MCF 10A (cell line): ENCODE results near the gene FOXM1. TPM values are rescaled to one million over a fixed set of nuclear protein-coding genes. Genes with fewer than 3 reads are reported as not detected.

Source experiments
- BruUV-seq: library from RNA; stranded (reverse); fragments of 400-500 nt; replicated peaks from 2 replicates; lab custom pipeline; 2021; lab: Mats Ljungman, UMichigan
- CTCF ChIA-PET: fragments of 300-600 bp; sonication (Branson Sonifier 250); formaldehyde crosslinking; extraction: SDS; loops from one replicate; lab custom pipeline; 2021; ENCODE audit warnings: antibody characterized with exemption, inconsistent platforms; lab: Yijun Ruan, JAX
- POLR2A ChIA-PET: fragments of 300-600, 350-650 bp; sonication (Branson Sonifier 250); formaldehyde crosslinking; extraction: SDS; loops from one replicate; lab custom pipeline; 2020; ENCODE audit warnings: antibody characterized with exemption, inconsistent platforms; lab: Yijun Ruan, JAX
- DNase-seq: peaks from one replicate; pipeline ENCODE4 v3.0.0-alpha.2; 2018; ENCODE audit not compliant: unreplicated experiment
- H3K27ac Mint-ChIP-seq: one replicate; pipeline ENCODE4 v1.8.0; 2022; ENCODE audit warnings: mild to moderate bottlenecking, low read depth, mixed read lengths; ENCODE audit not compliant: unreplicated experiment
- H3K27me3 Mint-ChIP-seq: one replicate; pipeline ENCODE4 v1.8.0; 2022; ENCODE audit warnings: mixed read lengths; ENCODE audit not compliant: insufficient read depth, unreplicated experiment
- H3K36me3 Mint-ChIP-seq: one replicate; pipeline ENCODE4 v1.8.0; 2022; ENCODE audit warnings: mild to moderate bottlenecking, moderate library complexity, mixed read lengths; ENCODE audit not compliant: insufficient read depth, unreplicated experiment
- H3K4me1 Mint-ChIP-seq: one replicate; pipeline ENCODE4 v1.8.0; 2022; ENCODE audit warnings: mixed read lengths; ENCODE audit not compliant: insufficient read depth, unreplicated experiment
- H3K4me3 Mint-ChIP-seq: one replicate; pipeline ENCODE4 v1.8.0; 2022; ENCODE audit warnings: mild to moderate bottlenecking, moderate library complexity, mixed read lengths; ENCODE audit not compliant: unreplicated experiment
- H3K9me3 Mint-ChIP-seq: one replicate; pipeline ENCODE4 v1.8.0; 2022; ENCODE audit warnings: mixed read lengths; ENCODE audit not compliant: unreplicated experiment
- CTCF ChIP-seq: fragments of 200-600 bp; IDR thresholded peaks from one replicate; pipeline ENCODE4 v1.8.0; 2022; ENCODE audit warnings: antibody characterized with exemption, mild to moderate bottlenecking; ENCODE audit not compliant: unreplicated experiment
- intact Hi-C: fragments of 100-400 bp; cut with micrococcal nuclease; formaldehyde crosslinking; loops from 2 replicates; pipeline ENCODE4 v1.14.1; 2022
- total RNA-seq: library from RNA; stranded (reverse); gene quantifications from 2 replicates; pipeline ENCODE4 v1.2.3, GENCODE V29; 2022

Gene FOXM1
- total RNA-seq, 1 experiment from 2014 or later, result 49.9 TPM

GRCh38 chr12:2857576-2857975 is 19.4 kb downstream of the FOXM1 start:
- Mint-ChIP-seq H3K9me3 (no peaks in the 10 kb centered on the region), H3K4me3 (no peak overlapping the region), H3K36me3 (peaks cover 21% of the 10 kb centered on the region), H3K27me3 (no peaks in the 10 kb centered on the region), H3K4me1 (no peaks in the 10 kb centered on the region), H3K27ac (no peak overlapping the region)
- CTCF ChIA-PET, result no interaction called here
- no peak for TF ChIP-seq CTCF
- intact Hi-C loops, result loop anchor here (10.0 kb wide), 1 partner anchor 177 kb away; no protein-coding TSS in a partner anchor
- no TSS peak for BruUV-seq
- DNase-seq, result no peak
- POLR2A ChIA-PET, result interaction anchor here (0.7 to 1.1 kb wide), 3 partner anchors 10 to 44 kb away, joined by 3 read pairs; no protein-coding TSS in a partner anchor

GRCh38 chr12:2857021-2857431 is 19.9 kb downstream of the FOXM1 start, which contains the start of gene TEX52:
Gene TEX52 (minus strand): TSS chr12:2857039. CDS start chr12:2857026, 13 bp downstream.
- no peaks in the 10 kb centered on the region for H3K4me1 Mint-ChIP-seq

GRCh38 chr12:2856051-2856450 is 20.9 kb downstream of the FOXM1 start:
- CTCF ChIA-PET, result interaction anchor here (0.6 kb wide), 2 partner anchors 17 to 34 kb away, joined by 4 read pairs; no protein-coding TSS in a partner anchor
- no peak overlapping the region for H3K27ac Mint-ChIP-seq
- POLR2A ChIA-PET, result no interaction called here
- TF ChIP-seq CTCF, result no peak
- H3K4me1 Mint-ChIP-seq, result no peaks in the 10 kb centered on the region
- BruUV-seq, result no TSS peak
- H3K27me3 Mint-ChIP-seq, result no peaks in the 10 kb centered on the region
- no peak for DNase-seq
- intact Hi-C loops, result loop anchor here (10.0 kb wide), 1 partner anchor 179 kb away; no protein-coding TSS in a partner anchor
- H3K36me3 Mint-ChIP-seq, result peaks cover 10% of the 10 kb centered on the region
- H3K4me3 Mint-ChIP-seq, result no peak overlapping the region
- H3K9me3 Mint-ChIP-seq, result no peaks in the 10 kb centered on the region

More at GRCh38 chr12:2857021-2857431, 19.9 kb downstream of the FOXM1 start, which contains the start of gene TEX52:
- POLR2A ChIA-PET, result interaction anchor here (0.7 kb wide), 1 partner anchor 33 kb away, joined by 3 read pairs; no protein-coding TSS in a partner anchor
- intact Hi-C loops, result loop anchor here (10.0 kb wide), 1 partner anchor 178 kb away; no protein-coding TSS in a partner anchor
- CTCF ChIA-PET, result no interaction called here
- TF ChIP-seq CTCF, result no peak
- Mint-ChIP-seq H3K4me3 (no peak within 1 kb of the TSS), H3K27me3 (no peaks in the 10 kb centered on the region), H3K9me3 (no peaks in the 10 kb centered on the region), H3K27ac (no peak within 1 kb of the TSS), H3K36me3 (peaks cover 16% of the 10 kb centered on the region)
- no TSS peak for BruUV-seq
- DNase-seq, result no peak

- DNase-seq, result no peak
- Mint-ChIP-seq H3K9me3 (no peaks in the 10 kb centered on the region), H3K27me3 (no peaks in the 10 kb centered on the region), H3K4me1 (no peaks in the 10 kb centered on the region), H3K4me3 (no peak overlapping the region), H3K27ac (no peak overlapping the region), H3K36me3 (peaks cover 6% of the 10 kb centered on the region)
- intact Hi-C loops, result loop anchor here (10.0 kb wide), 1 partner anchor 179 kb away; no protein-coding TSS in a partner anchor
- ChIA-PET CTCF (interaction anchor here (0.6 to 2.3 kb wide), 2 partner anchors 11 to 18 kb away, joined by 4 to 21 read pairs; no protein-coding TSS in a partner anchor), POLR2A (no interaction called here)
- no peak for TF ChIP-seq CTCF
- no TSS peak for BruUV-seq
Measured at GRCh38 chr12:2855546-2855945, 21.4 kb downstream of the FOXM1 start.
